Activated naive CD8-positive, alpha-beta T cell (primary cell): ENCODE data around the gene MTMR3.

Experiments used
- H3K27ac Mint-ChIP-seq: one replicate; pipeline ENCODE4 v1.8.0; 2021; ENCODE audit warnings: mixed read lengths
- H3K27me3 Mint-ChIP-seq: one replicate; pipeline ENCODE4 v1.8.0; 2021; ENCODE audit warnings: mixed read lengths
- H3K36me3 Mint-ChIP-seq: one replicate; pipeline ENCODE4 v1.8.0; 2021; ENCODE audit warnings: mixed read lengths
- H3K4me1 Mint-ChIP-seq: one replicate; pipeline ENCODE4 v1.8.0; 2021; ENCODE audit warnings: low read depth, mixed read lengths
- H3K4me3 Mint-ChIP-seq: one replicate; pipeline ENCODE4 v1.8.0; 2021; ENCODE audit warnings: mild to moderate bottlenecking, mixed read lengths
- H3K9me3 Mint-ChIP-seq: one replicate; pipeline ENCODE4 v1.8.0; 2021; ENCODE audit warnings: low read depth, mixed read lengths

Gene MTMR3

DNA sequence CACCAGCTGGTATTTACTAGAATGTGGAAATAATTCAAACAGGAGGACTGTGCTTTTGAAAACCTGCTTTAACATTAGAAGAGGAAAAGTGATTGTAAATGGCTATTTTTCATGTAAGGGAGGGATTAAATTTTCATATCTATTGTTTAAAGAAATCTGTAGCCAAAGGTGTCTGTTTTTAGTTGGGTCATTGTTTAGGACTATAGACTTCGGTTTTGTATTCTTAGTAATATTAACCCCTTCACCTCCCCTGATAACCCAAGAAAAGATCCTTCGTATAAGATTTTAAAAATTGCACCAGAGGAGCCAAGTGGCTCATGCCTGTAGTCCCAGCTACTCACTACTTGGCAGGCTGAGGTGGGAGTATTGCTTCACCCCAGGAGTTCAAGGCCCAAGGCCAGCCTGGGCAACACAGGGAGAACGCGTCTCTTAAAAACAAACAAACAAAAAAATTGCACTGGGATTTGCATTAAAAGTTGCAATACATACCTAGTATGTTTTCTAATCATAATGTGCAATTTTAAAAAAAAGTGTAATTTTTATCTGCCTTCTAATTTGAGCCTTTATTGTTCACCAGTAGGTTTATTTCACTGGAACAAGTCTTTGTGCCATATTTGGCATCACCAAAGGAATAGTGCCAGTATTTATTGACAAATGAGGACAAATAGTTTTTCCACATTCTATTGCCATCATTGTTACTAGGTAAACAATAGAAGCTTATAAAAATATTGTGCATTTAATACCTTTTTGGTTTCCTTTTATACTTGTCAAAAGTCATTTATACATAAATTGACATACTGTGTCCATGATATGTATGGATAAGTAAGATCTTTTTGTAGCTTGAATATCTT lies 34.3 kb downstream of the MTMR3 start:
- Mint-ChIP-seq H3K36me3 (peaks cover 5% of the 10 kb centered on the region), H3K4me3 (no peak overlapping the region)

DNA sequence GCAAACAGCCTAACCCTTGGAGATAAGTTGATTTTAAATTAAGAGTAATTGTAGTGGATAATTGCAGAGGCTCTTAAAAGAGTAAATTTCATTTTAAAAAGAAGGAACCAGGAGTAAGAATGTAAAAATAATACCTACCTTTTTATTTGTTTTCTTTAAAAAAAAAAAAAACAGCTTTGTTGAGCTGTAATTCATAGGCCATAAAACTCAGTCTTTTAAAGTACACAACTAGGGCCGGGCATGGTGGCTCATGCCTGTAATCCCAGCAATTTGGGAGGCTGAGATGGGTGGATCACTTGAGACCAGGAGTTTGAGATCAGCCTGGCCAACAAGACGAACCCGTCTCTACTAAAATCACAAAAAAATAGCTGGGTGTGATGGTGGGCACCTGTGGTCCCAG lies 42.4 kb downstream of the MTMR3 start:
- Mint-ChIP-seq H3K4me3 (no peak overlapping the region), H3K27ac (no peak overlapping the region), H3K36me3 (peaks cover 7% of the 10 kb centered on the region), H3K9me3 (peaks cover 4% of the 10 kb centered on the region), H3K27me3 (no peaks in the 10 kb centered on the region), H3K4me1 (peaks cover 42% of the 10 kb centered on the region)

More for the DNA sequence above, 34.3 kb downstream of the MTMR3 start:
- no peaks in the 10 kb centered on the region for H3K9me3 Mint-ChIP-seq
- no peaks in the 10 kb centered on the region for H3K27me3 Mint-ChIP-seq
- peaks cover 76% of the 10 kb centered on the region for H3K4me1 Mint-ChIP-seq
- H3K27ac Mint-ChIP-seq, result no peak overlapping the region

DNA sequence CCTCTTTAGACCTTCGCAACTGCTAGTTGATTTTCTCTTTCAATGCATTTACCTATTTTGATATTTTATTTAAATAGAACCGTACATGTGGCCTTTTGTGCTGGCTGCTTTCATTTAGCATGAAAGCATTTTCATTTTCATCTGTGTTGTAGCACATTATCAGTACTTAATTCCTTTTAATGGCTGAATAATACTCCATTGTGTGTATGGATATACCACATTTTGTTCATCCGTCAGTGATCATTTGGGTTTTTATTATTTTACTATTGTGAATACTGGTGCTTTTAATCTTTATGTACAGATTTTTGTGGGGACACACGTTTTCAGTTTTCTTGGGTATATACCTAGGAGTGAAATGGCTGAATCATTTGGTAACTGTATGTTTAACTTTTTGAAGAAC lies 43.1 kb downstream of the MTMR3 start:
- Mint-ChIP-seq H3K27ac (no peak overlapping the region), H3K4me1 (peaks cover 41% of the 10 kb centered on the region), H3K27me3 (no peaks in the 10 kb centered on the region), H3K4me3 (no peak overlapping the region), H3K9me3 (peaks cover 4% of the 10 kb centered on the region), H3K36me3 (peaks cover 7% of the 10 kb centered on the region)

DNA sequence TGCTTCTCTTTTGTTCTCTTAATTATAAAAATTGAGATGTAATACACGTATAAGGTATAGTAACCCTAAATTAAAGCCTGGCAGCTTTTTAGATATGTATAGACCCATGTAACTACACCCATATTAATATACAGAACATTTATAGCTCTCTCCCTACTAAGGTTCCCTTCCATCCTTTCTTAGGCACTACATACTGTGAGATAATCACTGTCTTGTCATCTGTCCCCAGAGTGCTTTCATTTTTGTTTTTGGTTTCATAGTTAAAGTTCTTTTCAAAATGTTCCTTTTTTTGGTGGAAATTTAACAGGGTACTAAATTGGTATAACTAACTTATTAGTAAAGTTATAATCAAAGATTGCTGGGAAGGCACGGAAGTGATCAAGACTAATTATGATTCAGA lies 49.2 kb downstream of the MTMR3 start:
- no peaks in the 10 kb centered on the region for H3K27me3 Mint-ChIP-seq
- no peaks in the 10 kb centered on the region for H3K9me3 Mint-ChIP-seq
- H3K36me3 Mint-ChIP-seq, result no peaks in the 10 kb centered on the region
- H3K27ac Mint-ChIP-seq, result no peak overlapping the region
- H3K4me3 Mint-ChIP-seq, result no peak overlapping the region
- H3K4me1 Mint-ChIP-seq, result peaks cover 34% of the 10 kb centered on the region

DNA sequence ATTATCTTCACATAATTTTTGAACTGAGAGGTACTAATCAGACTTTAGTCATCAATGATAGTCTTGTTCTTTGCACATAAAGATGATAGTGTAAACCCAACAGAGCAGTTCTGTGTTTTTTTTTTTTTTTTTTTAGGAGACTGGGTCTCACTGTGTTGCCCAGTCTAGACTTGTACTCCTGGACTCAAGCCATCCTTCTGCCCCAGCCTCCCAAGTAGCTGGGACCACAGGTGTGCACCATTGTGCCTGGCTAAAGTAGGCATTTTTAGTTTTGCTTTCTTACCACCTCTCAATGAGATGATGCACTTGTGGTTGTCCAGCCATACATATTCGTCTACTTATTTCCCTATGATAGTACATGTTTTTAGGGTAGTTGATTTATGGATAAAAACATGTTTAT lies 50.6 kb downstream of the MTMR3 start:
- no peaks in the 10 kb centered on the region for H3K9me3 Mint-ChIP-seq
- H3K4me3 Mint-ChIP-seq, result no peak overlapping the region
- peaks cover 42% of the 10 kb centered on the region for H3K4me1 Mint-ChIP-seq
- H3K36me3 Mint-ChIP-seq, result no peaks in the 10 kb centered on the region
- H3K27me3 Mint-ChIP-seq, result no peaks in the 10 kb centered on the region
- no peak overlapping the region for H3K27ac Mint-ChIP-seq

DNA sequence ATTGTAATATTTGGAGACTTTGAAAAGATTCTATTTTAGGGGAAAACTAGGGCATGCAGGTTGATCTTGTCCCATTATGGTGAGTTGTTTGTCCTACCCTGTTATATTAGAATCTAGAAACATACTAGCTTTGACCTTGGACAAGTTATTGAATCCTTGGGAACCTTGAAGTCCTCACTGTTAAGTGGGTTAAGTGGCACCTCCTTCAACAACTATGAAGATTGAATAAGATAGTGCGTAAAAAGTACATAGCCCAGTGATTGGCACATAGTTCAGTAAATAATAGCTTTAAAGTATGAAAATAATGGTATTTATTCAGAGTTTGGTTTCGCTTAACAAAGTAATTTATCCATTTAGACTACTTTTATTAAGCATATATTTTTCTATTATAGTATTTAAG lies 51.6 kb downstream of the MTMR3 start:
- Mint-ChIP-seq H3K36me3 (peaks cover 1% of the 10 kb centered on the region), H3K9me3 (no peaks in the 10 kb centered on the region), H3K4me3 (no peak overlapping the region), H3K27me3 (no peaks in the 10 kb centered on the region), H3K4me1 (peaks cover 44% of the 10 kb centered on the region), H3K27ac (no peak overlapping the region)

DNA sequence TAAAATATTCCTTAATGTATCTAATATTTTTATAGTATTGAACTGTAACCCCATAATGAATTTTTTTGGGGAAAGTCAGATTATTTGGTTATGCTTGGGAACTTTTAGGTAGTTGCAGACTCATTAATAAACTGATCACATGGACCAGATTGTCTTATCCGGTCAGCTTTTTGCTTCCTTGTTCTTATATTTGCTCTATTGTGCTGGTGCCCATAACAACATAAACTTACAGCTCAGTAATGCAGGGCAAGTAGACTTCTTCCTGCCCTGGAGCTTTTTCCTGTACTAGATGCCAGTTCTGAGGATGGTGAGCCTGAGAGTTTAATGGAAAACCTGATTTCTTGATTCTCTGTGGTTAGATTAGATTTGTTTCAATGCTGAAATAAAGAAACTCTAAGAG lies 53.2 kb downstream of the MTMR3 start:
- Mint-ChIP-seq H3K27me3 (no peaks in the 10 kb centered on the region), H3K4me1 (peaks cover 40% of the 10 kb centered on the region), H3K27ac (no peak overlapping the region), H3K9me3 (peaks cover 3% of the 10 kb centered on the region), H3K4me3 (no peak overlapping the region), H3K36me3 (peaks cover 6% of the 10 kb centered on the region)

DNA sequence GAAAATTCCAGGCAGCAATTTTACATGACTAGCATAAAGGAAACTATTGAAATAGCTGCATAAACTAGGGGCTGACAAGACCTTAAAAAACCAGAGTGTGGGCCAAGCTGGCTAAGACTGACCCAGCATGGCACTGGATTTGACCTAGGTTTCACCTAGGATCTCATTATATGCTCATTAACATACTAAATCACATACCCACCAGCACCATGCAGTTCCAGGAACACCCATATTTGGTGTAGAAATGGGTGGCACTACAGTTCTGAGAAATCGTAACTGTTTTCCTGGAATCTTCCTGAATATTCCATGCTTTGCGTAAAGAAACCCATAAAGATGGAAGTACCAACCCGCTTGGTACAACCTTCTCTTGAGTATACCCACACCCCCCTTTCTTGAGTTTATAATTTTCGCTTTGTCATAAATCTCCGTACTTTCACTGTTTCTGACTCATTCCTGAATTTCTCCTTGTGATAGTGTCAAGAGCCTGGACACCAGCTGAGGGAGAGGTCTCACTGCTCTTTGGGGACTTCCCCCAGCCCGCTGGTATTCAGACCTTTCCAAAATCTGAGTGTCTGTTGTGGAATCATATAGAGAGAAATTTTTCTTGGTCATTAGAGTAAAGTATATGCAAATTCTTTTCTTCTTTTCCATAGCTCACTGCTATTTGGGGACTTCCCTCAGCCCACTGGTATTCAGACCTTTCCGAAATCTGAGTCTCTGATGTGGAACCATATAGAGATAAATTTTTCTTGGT lies 55.1 kb downstream of the MTMR3 start:
- Mint-ChIP-seq H3K4me3 (no peak overlapping the region), H3K4me1 (peaks cover 41% of the 10 kb centered on the region), H3K9me3 (peaks cover 3% of the 10 kb centered on the region), H3K36me3 (peaks cover 11% of the 10 kb centered on the region), H3K27ac (no peak overlapping the region), H3K27me3 (no peaks in the 10 kb centered on the region)

DNA sequence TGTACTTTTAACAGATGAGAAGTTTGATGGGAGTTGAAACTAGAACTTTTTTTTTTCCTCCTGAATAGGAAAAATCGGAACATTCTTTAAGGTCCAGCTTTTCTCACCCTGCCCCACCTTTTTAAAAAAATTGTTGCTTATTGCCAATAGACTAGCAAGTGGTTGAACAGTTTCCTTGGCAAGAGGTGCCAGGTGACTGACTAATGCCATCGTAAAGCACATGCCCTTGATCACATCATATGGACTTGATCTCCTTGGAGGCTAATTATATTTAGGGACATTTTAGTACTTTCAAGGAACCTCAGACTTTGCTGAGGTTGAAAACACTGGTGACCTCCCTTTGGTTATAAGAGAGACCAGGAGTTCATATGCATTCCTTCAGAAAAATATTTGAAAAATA lies 57.6 kb downstream of the MTMR3 start:
- H3K4me3 Mint-ChIP-seq, result no peak overlapping the region
- no peak overlapping the region for H3K27ac Mint-ChIP-seq
- peaks cover 3% of the 10 kb centered on the region for H3K9me3 Mint-ChIP-seq
- no peaks in the 10 kb centered on the region for H3K27me3 Mint-ChIP-seq
- peaks cover 11% of the 10 kb centered on the region for H3K36me3 Mint-ChIP-seq
- H3K4me1 Mint-ChIP-seq, result peaks cover 46% of the 10 kb centered on the region

DNA sequence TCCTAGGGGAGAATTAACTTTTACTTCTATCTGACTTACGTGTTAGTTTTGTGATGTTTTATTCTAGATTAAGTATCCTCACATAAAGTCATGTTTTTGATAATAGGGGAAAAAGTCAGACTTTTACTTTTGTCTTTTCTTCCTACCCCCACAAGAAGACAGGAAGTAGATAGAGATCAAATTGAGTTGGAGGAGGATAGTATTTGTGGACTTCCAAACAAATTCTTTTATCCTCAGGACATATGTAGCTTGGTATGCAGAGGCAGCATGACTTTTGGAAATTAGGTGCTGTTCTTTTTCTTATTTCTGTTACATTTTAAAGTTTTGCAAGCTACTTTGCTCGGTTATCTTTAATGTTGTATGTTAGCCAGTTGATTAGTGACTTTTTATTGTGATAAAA lies 61.4 kb downstream of the MTMR3 start:
- H3K9me3 Mint-ChIP-seq, result peaks cover 3% of the 10 kb centered on the region
- no peak overlapping the region for H3K27ac Mint-ChIP-seq
- H3K27me3 Mint-ChIP-seq, result no peaks in the 10 kb centered on the region
- peaks cover 59% of the 10 kb centered on the region for H3K4me1 Mint-ChIP-seq
- peaks cover 11% of the 10 kb centered on the region for H3K36me3 Mint-ChIP-seq
- H3K4me3 Mint-ChIP-seq, result no peak overlapping the region

DNA sequence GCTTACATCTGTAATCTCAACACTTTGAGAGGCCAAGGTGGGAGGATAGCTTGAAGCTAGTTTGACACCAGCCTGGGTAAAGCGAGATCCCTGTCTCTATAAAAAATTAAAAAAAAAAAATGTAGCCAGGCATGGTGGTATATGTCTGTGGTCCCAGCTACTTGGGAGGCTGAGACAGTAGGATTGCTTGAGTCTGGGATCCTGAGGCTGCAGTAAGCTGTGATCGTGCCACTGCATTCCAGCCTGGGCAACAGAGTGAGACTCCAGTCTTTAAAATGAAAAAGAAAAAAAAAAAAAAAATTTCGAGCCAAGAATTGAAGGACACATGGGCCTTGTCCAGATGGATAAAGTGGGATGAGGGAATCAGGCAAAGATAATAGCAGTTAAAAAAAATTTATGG lies 62.5 kb downstream of the MTMR3 start:
- no peak overlapping the region for H3K27ac Mint-ChIP-seq
- H3K9me3 Mint-ChIP-seq, result no peaks in the 10 kb centered on the region
- no peak overlapping the region for H3K4me3 Mint-ChIP-seq
- H3K4me1 Mint-ChIP-seq, result peaks cover 62% of the 10 kb centered on the region
- peaks cover 5% of the 10 kb centered on the region for H3K36me3 Mint-ChIP-seq
- H3K27me3 Mint-ChIP-seq, result no peaks in the 10 kb centered on the region

DNA sequence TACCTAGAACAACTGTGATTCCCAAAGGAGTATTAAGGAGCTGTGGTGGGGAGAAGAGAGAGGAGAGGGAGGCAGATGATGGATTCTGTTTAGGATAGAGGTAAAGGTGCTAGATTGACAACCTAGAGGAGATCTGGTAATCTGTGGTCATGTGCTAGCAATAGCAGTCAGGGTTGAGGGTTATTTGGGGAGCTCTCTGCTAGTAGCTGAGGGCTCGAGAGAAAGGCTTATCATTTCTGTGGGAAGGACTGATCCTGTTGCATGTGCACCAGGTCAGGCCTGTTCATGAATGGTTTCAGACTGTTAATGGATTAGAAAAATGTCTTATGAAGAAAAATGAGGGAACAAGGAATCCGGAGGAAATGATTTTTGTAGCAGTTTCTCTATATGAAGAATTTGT lies 63.2 kb downstream of the MTMR3 start:
- Mint-ChIP-seq H3K9me3 (no peaks in the 10 kb centered on the region), H3K4me1 (peaks cover 65% of the 10 kb centered on the region), H3K4me3 (no peak overlapping the region), H3K27me3 (no peaks in the 10 kb centered on the region), H3K36me3 (peaks cover 5% of the 10 kb centered on the region), H3K27ac (no peak overlapping the region)

DNA sequence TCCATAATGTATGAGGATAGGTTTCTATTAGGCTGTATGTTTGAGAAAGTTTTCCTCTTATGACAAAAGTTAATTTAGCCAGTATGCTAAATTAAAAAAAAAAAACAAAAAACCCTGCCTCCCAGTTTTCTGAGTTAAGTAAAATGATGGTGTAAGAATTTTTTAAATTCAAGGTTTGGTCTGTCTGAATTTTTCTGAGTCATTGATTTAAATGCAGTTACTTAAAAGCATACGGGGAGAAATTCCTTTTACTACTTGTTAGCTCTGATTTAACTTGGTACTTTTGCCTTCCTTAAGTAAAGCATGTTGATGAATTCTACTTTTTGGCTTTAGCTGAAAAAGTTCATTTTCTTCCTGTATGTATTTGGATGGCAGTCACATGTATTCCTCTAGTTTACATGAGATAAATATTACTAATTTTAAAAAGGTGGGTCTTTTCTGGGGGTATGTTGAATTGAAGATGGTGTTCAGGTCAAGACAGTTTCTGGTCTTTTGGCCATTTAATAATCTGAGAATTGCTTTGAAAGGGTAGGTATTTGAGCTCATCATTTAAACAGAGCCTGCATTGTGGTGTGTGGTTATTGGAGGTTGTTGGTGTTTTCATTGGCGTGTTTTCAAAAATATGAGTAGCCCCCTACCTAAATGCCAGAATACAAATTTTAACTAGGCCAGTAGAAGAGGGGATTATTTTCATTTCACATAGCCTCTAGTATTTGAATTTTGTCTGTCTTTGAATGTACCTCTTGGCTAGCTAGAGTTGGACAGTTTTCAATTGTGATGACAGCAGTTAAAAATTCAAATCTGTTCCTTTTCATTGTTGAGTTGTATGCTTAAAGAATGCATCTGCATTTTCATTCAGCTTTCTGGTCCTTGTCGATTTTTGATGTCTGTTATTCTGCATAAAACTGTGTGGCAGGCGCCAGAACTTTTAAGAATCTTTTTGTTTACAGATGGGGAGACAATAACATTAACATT lies 64.7 kb downstream of the MTMR3 start:
- H3K27me3 Mint-ChIP-seq, result no peaks in the 10 kb centered on the region
- no peak overlapping the region for H3K4me3 Mint-ChIP-seq
- no peaks in the 10 kb centered on the region for H3K9me3 Mint-ChIP-seq
- H3K27ac Mint-ChIP-seq, result no peak overlapping the region
- H3K4me1 Mint-ChIP-seq, result peaks cover 69% of the 10 kb centered on the region
- H3K36me3 Mint-ChIP-seq, result no peaks in the 10 kb centered on the region

DNA sequence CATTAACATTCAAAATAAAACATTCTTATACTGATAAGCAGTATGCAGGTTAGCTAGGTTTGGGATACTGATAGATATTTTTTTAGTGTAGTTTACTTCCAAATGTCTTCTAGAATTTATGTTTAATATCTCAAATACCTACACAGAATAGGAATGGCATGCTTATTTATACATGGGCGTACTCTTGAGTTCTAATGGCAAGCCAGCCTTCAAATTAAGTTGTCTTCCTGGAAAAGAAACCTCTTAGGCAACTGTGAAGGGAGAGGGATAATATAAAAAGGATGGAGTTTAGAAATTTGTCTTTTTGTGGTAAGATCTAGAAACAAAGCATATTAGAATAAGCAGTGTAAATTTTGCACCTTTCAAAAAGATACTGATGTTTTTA lies 65.4 kb downstream of the MTMR3 start:
- Mint-ChIP-seq H3K4me1 (peaks cover 69% of the 10 kb centered on the region), H3K27me3 (no peaks in the 10 kb centered on the region), H3K9me3 (no peaks in the 10 kb centered on the region), H3K4me3 (no peak overlapping the region), H3K36me3 (no peaks in the 10 kb centered on the region), H3K27ac (no peak overlapping the region)

DNA sequence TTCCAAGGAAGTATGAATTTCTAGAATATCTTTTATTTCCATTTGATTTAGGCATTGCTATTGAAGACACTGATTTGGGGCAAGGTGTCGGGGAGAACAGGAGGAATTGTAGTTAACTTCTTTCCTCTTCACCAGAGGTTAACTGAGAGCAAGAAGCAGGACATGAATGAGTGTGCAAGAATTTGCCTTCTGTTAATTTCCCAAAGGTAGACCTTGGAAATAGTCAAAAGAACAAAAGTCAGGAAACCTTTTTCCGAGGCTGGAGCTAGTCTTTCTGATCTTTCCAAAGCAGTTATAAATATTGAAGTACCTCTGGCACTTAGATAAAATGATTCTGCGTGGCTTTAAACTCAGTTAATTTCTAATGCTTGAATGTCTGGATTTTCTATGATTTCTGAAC lies 66.9 kb downstream of the MTMR3 start:
- H3K4me1 Mint-ChIP-seq, result peaks cover 60% of the 10 kb centered on the region
- no peaks in the 10 kb centered on the region for H3K27me3 Mint-ChIP-seq
- H3K27ac Mint-ChIP-seq, result no peak overlapping the region
- H3K36me3 Mint-ChIP-seq, result no peaks in the 10 kb centered on the region
- no peak overlapping the region for H3K4me3 Mint-ChIP-seq
- no peaks in the 10 kb centered on the region for H3K9me3 Mint-ChIP-seq
